HK-2 (cell line): ENCODE measurements around the gene DVL2.

Experiments
- DNase-seq: peaks from one replicate; pipeline ENCODE4 v3.0.0-alpha.2; 2018; ENCODE audit not compliant: unreplicated experiment

DVL2 gene

DNA sequence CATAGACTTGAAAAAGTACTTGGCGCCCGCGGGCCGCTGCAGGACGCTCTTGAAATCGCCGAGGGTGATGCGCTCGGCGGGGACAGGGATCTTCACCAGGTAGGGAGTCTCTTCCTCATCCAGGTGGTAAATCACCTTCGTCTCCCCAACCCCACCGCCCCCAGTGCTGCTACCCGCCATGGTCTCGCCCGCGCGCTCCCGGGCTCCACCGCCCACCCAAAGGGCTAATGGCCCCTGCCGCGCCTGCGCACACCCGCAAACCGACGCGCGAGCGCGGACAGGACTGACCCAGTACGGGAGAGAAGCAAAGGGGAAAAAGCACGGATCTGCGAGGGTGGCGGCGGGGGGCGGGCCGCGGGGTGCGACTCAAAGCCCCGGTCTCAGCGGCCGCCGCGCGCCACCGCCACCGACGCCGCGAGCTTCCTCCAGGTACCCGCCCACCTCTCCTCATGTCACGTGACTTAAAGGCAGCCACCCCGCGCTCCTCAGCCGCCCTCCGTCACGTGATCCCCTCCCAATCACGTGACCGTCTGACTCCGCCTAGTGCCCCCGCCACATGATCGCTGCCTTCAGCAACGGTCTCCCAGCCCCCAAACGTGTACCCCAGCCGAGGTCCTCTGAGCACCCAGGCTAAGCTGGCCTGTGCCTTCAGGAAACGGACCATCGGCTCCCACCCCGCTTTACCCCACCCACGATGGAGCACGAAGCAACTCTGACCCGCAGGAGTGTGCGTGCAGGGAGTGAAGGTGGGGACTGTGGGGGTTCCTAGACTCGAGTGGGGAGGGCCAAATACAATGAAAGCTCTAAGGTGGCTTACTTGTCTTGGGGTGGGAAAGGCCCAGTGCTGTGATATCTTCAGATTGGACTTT lies at the start of gene DVL2:
DVL2 (minus strand) TSS at position 435 of the 869 bp plus-strand sequence; CDS start at position 180, 255 bp downstream.
- peak; percentile 96 for DNase-seq

DNA sequence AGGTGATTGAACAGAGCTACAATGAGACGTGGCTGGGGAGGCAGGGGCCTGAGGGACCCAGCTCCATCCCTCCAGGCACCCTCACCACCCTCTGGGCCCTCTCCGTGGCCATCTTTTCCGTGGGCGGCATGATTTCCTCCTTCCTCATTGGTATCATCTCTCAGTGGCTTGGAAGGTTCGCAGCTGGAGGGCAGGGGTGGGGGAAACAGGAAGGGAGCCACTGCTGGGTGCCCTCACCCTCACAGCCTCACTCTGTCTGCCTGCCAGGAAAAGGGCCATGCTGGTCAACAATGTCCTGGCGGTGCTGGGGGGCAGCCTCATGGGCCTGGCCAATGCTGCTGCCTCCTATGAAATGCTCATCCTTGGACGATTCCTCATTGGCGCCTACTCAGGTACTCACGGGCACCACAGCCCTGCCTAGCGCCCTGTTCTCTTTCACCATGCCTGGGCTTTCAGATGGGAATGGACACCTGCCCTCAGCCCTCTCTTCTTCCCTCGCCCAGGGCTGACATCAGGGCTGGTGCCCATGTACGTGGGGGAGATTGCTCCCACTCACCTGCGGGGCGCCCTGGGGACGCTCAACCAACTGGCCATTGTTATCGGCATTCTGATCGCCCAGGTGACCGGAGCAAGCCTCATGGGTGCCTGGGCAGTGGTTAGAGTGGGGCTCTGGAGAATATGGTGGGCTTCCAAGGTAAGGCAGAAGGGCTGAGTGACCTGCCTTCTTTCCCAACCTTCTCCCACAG lies 49.3 kb upstream of the DVL2 start:
- no peak for DNase-seq

GRCh38 chr17:7282752-7283321 lies 48.5 kb upstream of the DVL2 start:
- no peak for DNase-seq

GRCh38 chr17:7281953-7282751 lies 47.8 kb upstream of the DVL2 start:
- peak; percentile 19 for DNase-seq

DNA sequence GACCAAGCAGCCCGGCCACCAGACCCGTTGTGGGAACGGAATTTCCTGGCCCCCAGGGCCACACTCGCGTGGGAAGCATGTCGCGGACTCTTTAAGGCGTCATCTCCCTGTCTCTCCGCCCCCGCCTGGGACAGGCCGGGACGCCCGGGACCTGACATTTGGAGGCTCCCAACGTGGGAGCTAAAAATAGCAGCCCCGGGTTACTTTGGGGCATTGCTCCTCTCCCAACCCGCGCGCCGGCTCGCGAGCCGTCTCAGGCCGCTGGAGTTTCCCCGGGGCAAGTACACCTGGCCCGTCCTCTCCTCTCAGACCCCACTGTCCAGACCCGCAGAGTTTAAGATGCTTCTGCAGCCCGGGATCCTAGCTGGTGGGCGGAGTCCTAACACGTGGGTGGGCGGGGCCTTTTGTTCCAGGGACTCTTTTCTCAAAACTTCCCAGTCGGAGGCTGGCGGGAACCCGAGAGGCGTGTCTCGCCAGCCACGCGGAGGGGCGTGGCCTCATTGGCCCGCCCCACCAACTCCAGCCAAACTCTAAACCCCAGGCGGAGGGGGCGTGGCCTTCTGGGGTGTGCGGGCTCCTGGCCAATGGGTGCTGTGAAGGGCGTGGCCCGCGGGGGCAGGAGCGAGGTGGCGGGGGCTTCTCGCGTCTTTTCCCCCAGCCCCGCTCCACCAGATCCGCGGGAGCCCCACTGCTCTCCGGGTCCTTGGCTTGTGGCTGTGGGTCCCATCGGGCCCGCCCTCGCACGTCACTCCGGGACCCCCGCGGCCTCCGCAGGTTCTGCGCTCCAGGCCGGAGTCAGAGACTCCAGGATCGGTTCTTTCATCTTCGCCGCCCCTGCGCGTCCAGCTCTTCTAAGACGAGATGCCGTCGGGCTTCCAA lies 47.0 kb upstream of the DVL2 start, which contains the start of gene SLC2A4:
SLC2A4 (plus strand) TSS at position 645 of the 879 bp plus-strand sequence; CDS start at position 862, 217 bp downstream.
- DNase-seq = peak; percentile 91

DNA sequence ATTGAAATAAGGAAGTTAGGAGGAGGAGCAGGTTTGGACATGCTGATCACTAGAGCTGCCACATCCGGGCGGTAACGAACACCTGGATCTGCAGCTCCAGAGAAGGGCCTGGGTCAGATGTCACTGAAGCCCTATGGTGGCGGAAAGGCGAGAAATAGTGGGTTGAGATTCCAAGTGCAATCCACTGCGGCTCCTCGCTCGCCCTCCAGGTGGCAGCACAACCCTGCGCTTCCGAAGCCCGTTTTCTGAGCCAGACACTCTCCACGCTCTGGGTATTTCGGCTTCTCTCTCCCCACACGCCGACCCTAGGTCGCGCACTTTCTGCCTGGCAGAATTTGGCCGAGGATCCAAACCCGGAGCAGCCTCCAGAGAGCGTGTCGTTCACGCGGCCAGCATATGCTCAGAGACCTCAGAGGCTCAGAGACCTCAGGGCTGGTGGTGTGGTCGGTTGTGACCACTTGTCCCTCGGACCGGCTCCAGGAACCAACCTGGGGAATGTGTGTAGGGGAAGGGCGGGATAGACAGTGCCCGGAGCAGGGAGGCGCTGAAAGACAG lies 46.3 kb upstream of the DVL2 start:
- DNase-seq = peak; percentile 84

GRCh38 chr17:7279448-7279847 lies 45.1 kb upstream of the DVL2 start:
- no peak for DNase-seq

DNA sequence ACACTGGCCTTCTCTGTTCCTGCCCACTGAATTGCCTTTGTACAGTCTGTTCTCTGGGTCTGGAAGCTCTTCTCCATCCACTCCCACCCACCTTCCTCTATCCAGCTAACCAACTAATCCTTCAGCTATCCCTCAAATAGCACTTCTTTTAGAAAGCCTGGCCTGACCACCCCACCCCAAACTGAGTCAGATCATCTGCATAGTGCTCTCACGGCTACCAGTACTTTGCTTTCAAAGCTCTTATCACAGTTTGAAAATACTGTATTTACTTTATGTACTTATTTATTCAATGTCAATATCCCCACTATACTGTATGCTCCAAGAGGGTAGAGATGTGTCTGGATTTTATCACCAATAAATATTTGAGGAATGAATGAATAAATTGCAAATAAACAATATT lies 32.5 kb upstream of the DVL2 start:
- no peak for DNase-seq

- DNase-seq = no peak
Measured at GRCh38 chr17:7263801-7264078, 29.4 kb upstream of the DVL2 start.

GRCh38 chr17:7262935-7263800 lies 28.9 kb upstream of the DVL2 start:
- DNase-seq = no peak

DNA sequence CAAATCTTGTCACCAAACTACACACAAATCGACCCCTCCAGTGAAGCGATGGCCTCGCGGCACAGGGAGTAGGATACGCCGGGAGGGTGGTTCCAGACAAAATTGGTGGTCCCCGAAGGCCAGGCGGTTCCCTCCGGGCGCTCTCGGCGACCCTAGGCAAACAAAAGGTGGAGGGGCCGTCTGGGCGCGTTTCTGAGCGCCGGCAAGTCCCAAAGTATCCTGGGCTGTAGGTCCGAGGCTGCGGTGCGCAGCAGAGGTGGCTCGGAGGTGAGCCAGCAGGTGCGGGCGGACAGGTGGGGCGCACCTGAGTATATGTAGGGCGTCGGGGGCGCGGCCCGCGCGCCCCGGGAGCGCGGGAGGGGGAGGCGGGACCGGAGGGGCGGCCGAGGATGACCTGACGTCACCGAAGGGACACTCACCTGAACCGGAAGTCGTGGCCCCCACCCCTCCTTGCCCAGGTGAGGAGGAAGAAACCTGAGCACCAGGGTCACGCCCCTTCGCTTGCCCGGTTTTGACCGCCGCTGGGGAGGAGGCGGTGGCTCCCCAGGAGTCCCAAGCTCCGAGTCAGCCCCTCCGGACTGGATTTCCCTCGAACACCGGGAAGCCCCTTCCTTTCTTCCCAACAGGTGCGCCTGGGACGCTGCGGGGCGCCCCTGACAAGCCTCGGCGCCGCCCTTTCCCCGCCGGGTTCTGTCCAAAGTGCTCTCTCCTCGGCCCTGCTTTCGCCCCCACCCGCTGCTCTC lies 28.0 kb upstream of the DVL2 start, which contains the start of gene CLDN7:
CLDN7 (minus strand) TSS at position 287 of the 743 bp plus-strand sequence. CDS start 435 bp downstream, outside the sequence.
- no peak for DNase-seq

DNA sequence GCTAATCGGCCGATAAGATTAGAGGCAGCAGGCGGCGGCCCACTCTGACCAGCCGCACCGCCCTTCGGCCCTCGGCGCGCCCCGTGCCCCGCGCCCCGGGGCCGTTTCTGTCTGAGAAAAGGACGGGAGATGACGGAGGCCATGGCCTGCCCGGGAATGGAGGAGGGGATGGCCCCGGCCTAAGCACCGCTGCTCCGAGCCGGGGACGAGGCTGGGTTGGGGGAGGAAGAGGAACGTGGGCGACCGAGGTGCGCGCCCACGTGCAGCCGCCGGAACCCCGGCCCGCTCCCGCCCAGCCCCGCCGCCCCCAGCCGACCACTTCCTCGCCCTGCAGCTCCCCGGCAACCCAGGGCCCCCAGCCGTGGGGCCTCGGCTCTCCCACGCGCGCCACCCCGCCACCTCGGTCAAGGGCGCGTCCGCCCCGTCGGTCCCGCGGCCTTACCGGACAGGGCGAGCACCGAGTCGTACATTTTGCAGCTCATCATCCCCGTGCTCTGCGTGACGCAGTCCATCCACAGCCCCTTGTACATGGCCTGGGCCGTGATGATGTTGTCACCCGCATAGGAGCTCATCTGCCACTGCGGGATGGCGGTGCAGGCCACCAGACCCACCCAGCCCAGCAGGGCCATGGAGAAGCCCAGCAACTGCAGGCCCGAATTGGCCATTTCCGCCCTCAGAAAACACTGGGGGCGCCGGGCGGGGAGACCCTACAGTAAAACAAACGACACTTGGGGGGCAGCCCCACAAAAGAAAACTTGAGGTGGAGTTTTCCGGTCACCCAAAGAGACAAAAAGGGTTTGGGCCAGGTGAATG lies 27.3 kb upstream of the DVL2 start:
- DNase-seq = no peak

DNA sequence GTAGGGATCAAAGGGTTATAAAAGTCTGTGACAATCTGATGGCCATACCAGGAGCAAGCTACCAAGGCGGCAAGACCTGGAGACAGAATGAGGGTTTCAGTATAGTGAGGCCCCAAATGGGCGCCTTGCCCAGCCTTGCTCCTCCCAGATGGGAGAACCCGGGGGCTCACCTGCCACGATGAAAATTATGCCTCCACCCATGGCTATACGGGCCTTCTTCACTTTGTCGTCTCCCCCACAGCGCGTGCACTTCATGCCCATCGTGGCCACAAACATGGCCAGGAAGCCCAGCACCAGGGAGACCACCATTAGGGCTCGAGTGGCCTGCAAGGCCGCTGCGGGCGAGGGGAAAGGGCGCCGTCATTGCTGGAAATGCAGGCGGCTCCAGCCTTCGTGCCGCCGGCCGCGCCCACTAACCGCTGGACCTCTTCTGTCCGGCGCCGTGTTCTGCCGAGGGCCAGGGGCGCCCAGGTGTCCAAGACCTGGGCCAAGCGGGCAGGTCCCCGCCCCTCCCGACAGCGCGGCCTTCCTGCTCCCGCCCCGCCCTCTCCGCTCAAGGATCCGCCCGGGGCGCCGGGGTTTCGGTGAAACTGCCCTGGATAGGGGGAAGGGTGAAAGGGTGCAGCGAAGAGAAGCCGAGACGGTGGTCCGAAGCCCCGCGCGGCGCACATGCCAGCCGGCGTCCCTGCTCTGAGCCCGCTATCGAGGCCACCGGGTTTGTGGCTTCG lies 26.5 kb upstream of the DVL2 start:
- DNase-seq = no peak

DNA sequence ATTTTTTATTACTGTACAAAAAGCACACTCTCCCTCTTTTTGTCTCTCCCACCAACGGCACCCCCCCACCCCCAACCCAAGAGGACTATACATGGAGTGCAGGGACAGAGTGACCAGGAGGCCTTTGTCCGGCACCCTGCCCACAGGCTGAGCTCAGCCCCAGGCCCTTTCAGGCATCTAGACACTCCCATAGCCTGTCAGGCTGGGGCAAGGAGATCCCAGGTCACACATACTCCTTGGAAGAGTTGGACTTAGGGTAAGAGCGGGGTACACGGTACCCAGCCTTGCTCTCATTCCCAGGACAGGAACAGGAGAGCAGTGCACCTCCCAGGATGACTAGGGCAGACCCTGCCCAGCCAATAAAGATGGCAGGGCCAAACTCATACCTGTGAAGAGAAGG lies 25.8 kb upstream of the DVL2 start:
- DNase-seq = no peak

DNA sequence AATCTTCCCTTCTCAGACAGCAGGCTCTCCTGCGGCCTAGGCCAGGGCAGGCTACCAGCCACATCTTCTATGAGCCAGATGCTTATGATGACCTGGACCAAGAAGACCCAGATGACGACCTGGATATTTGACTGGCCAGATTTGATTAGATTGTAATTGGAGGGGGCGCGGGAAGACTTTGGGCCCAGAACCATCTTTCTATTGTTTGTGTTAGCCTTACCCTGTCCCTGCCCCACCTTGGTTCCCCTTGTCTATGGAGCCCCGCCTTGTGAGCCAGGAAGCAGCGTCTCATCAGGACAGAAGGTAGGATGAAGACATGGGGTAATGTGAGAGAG lies 25.2 kb upstream of the DVL2 start:
- no peak for DNase-seq

- DNase-seq = no peak
Measured at GRCh38 chr17:7258731-7259554, 24.6 kb upstream of the DVL2 start.
